HG03064 (cell line): ENCODE measurements around the gene ABHD14A.
A peak's percentile ranks its signal among the peaks of the same experiment; 100 is the strongest.

Source experiments
- ATAC-seq: cut with Tn5 transposase; IDR thresholded peaks from one replicate; pipeline ENCODE4 v1.9.1; 2021; ENCODE audit warnings: low read depth; ENCODE audit not compliant: unreplicated experiment

The ABHD14A gene

GRCh38 chr3:51968883-51969678 lies 5.8 kb upstream of the ABHD14A start:
- ATAC-seq, result no peak

- ATAC-seq, result no peak
These were observed 5.0 kb upstream of the ABHD14A start for GRCh38 chr3:51969841-51970240.

GRCh38 chr3:51970606-51971300 lies 4.1 kb upstream of the ABHD14A start:
- no peak for ATAC-seq

- no peak for ATAC-seq
These were observed 3.5 kb upstream of the ABHD14A start for GRCh38 chr3:51971350-51971749.

- ATAC-seq, result no peak
These were observed 444 bp upstream of the ABHD14A start for GRCh38 chr3:51974277-51974962.

GRCh38 chr3:51975852-51976549 lies 1.1 kb downstream of the ABHD14A start:
- no peak for ATAC-seq

GRCh38 chr3:51977446-51978142 lies 2.7 kb downstream of the ABHD14A start:
- no peak for ATAC-seq

GRCh38 chr3:51978143-51978502 lies 3.3 kb downstream of the ABHD14A start:
- no peak for ATAC-seq

- ATAC-seq, result no peak
These were observed 5.4 kb downstream of the ABHD14A start for GRCh38 chr3:51980253-51980652.

GRCh38 chr3:51982352-51982837 lies 7.5 kb downstream of the ABHD14A start:
- peak; percentile 37 for ATAC-seq

- ATAC-seq, result peak; percentile 78
These were observed 8.1 kb downstream of the ABHD14A start, which contains the start of gene ACY1 for GRCh38 chr3:51982838-51983577. ACY1 (plus strand) TSS chr3:51983535; CDS start chr3:51984065, 530 bp downstream.

GRCh38 chr3:51983578-51984268 lies 8.9 kb downstream of the ABHD14A start:
- no peak for ATAC-seq

GRCh38 chr3:51984269-51984647 lies 9.4 kb downstream of the ABHD14A start:
- ATAC-seq, result no peak

- no peak for ATAC-seq
These were observed 10.2 kb downstream of the ABHD14A start for GRCh38 chr3:51985063-51985462.

GRCh38 chr3:51986010-51986947 lies 11.4 kb downstream of the ABHD14A start:
- no peak for ATAC-seq

GRCh38 chr3:51987568-51987967 lies 12.7 kb downstream of the ABHD14A start:
- ATAC-seq, result no peak

GRCh38 chr3:51988286-51989146 lies 13.7 kb downstream of the ABHD14A start:
- ATAC-seq, result no peak
